K562 (cell line): ENCODE measurements around the gene ANKRD24. TPM values are rescaled to one million over a fixed set of nuclear protein-coding genes. Genes with fewer than 3 reads are reported as not detected.
A peak's percentile ranks its signal among the peaks of the same experiment; 100 is the strongest.

Experiments used
- CLOCK ChIP-seq: fragments of 250-450 bp; sonication (Bioruptor Pico); IDR thresholded peaks from 2 replicates; pipeline ENCODE4 v1.4.0; 2020; ENCODE audit warnings: mild to moderate bottlenecking, moderate library complexity, borderline replicate concordance
- EHMT2 ChIP-seq: fragments of 450-650 bp; IDR thresholded peaks from 2 replicates; pipeline ENCODE4 v1.6.1; 2018; ENCODE audit warnings: antibody characterized with exemption
- FOXP1 ChIP-seq: sonication (generic); formaldehyde crosslinking; IDR thresholded peaks from 2 replicates; pipeline ENCODE4 v1.8.0; 2022; ENCODE audit warnings: mild to moderate bottlenecking, missing genetic modification reagents
- FOXP4 ChIP-seq: sonication (generic); formaldehyde crosslinking; IDR thresholded peaks from 2 replicates; pipeline ENCODE4 v1.8.0; 2022; ENCODE audit warnings: mild to moderate bottlenecking, missing genetic modification reagents, borderline replicate concordance
- HLTF ChIP-seq: fragments of 450-650 bp; IDR thresholded peaks from 2 replicates; pipeline ENCODE4 v1.6.1; 2016
- NFIX ChIP-seq: fragments of 250-450 bp; sonication (Bioruptor Pico); IDR thresholded peaks from 2 replicates; pipeline ENCODE4 v1.4.0; 2020; ENCODE audit warnings: low read depth, mild to moderate bottlenecking, moderate library complexity
- PHB2 ChIP-seq: fragments of 450-650 bp; IDR thresholded peaks from 2 replicates; pipeline ENCODE4 v1.6.1; 2017; ENCODE audit warnings: low read depth
- PRDM10 ChIP-seq: fragments of 450-650 bp; IDR thresholded peaks from 2 replicates; pipeline ENCODE4 v1.6.1; 2018; ENCODE audit not compliant: partially characterized antibody
- TAF1 ChIP-seq: IDR thresholded peaks from 2 replicates; pipeline ENCODE4 v1.6.1; 2011; ENCODE audit warnings: mild to moderate bottlenecking, low read length, moderate library complexity; ENCODE audit not compliant: insufficient read depth, control insufficient read depth, severe bottlenecking; ENCODE audit errors: extremely low read depth
- TEAD4 ChIP-seq, 2 experiments: sonication (generic) in 1 of 2; formaldehyde crosslinking in 1 of 2; IDR thresholded peaks; 2 replicates each; pipeline versions ENCODE4 v1.6.1 to v1.8.0; 2012 to 2022; ENCODE audit warnings: borderline replicate concordance in 1 of 2, inconsistent platforms in 1 of 2, low read length in 1 of 2, mild to moderate bottlenecking in 1 of 2, missing genetic modification reagents in 1 of 2
- TRIM25 ChIP-seq: fragments of 450-650 bp; IDR thresholded peaks from 2 replicates; pipeline ENCODE4 v1.7.0; 2016; ENCODE audit warnings: borderline replicate concordance
- ZBTB5 ChIP-seq: fragments of 450-650 bp; IDR thresholded peaks from 2 replicates; pipeline ENCODE4 v1.6.1; 2017; ENCODE audit warnings: antibody characterized with exemption
- ZNF274 ChIP-seq: IDR thresholded peaks from 2 replicates; pipeline ENCODE4 v1.6.1; 2011; ENCODE audit warnings: low read depth, mild to moderate bottlenecking, low read length, moderate library complexity, borderline replicate concordance
- ZNF668 ChIP-seq: fragments of 250-450 bp; sonication (Bioruptor Pico); IDR thresholded peaks from 2 replicates; pipeline ENCODE4 v1.8.0; 2022; ENCODE audit warnings: mild to moderate bottlenecking, inconsistent platforms
- polyA plus RNA-seq, 8 experiments: library from polyadenylated mRNA; depleted of rRNA in 4 of 8; stranded (reverse) in 5 of 8; unstranded in 3 of 8; fragments of >200 nt; fragmentation: Nextera tagmentation in 2 of 8; fragmentation: Illumina TruSeq in 1 of 8; extraction: Ambion mirVana in 2 of 8; extraction: Trizol in 1 of 8; gene quantifications; 2 replicates each; pipeline versions ENCODE4 v1.2.1 to v1.2.3, GENCODE V29; 2011 to 2014; ENCODE audit warnings: inconsistent platforms in 1 of 8, missing spikeins in 1 of 8
- total RNA-seq, 7 experiments: library from RNA; depleted of rRNA in 6 of 7; stranded (reverse); fragments of >200 nt in 6 of 7; fragmentation: Illumina TruSeq in 2 of 7; extraction: Trizol in 2 of 7; gene quantifications; 2 replicates each; pipeline versions ENCODE4 v1.2.1 to v1.2.3, GENCODE V29; 2011 to 2021; ENCODE audit warnings: low replicate concordance in 1 of 7

ANKRD24 gene
- total and polyA plus RNA-seq, 9 of the 15 experiments (the other 6 are each of a cell fraction or from before 2014, with no cell fraction given) = 0.07 to 0.12 (median 0.09) TPM; not detected in 5

- TF ChIP-seq CLOCK (CRISPR knock-in tag) = no peak
- TF ChIP-seq TEAD4 (IDR thresholded peaks at IDR 0.05; ENCODE audit: low read length) = no peak; the same call in 1 of the 2 replicates
- TF ChIP-seq TEAD4 (CRISPR knock-in tag; IDR thresholded peaks at IDR 0.05; ENCODE audit: borderline replicate concordance) = no peak
- 0 out of 2 replicates have a peak, but pooled peaks have one; percentile 16 for TF ChIP-seq HLTF
- peak; percentile 76; the same call in 1 of the 2 replicates for TF ChIP-seq FOXP4 (CRISPR knock-in tag)
- TF ChIP-seq NFIX (CRISPR knock-in tag) = no peak
- no peak for TF ChIP-seq ZNF274
- TF ChIP-seq ZNF668 (CRISPR knock-in tag) = no peak
- no peak for TF ChIP-seq TRIM25
- no peak for TF ChIP-seq ZBTB5
- TF ChIP-seq FOXP1 = no peak
- TF ChIP-seq EHMT2 = no peak
- peak; percentile 61 for TF ChIP-seq TAF1
- peak; percentile 74 for TF ChIP-seq PRDM10
- TF ChIP-seq PHB2 = no peak
Measured at GRCh38 chr19:4182084-4182810, at the start of gene ANKRD24, which contains the start of gene SIRT6 (continued).
